Esophagus muscularis mucosa (tissue), 2 donors: ENCODE results near the gene UBXN2A.

Source experiments
- EP300 ChIP-seq: sonication (generic); formaldehyde crosslinking; IDR thresholded peaks from one replicate; pipeline ENCODE4 v1.6.1; 2017; ENCODE audit warnings: antibody characterized with exemption
- POLR2A ChIP-seq: fragments of 450-650 bp; IDR thresholded peaks from one replicate; pipeline ENCODE4 v1.6.1; 2017; ENCODE audit warnings: antibody characterized with exemption, moderate library complexity, mild to moderate bottlenecking, low read depth

- TF ChIP-seq EP300, result no peak
- no peak for TF ChIP-seq POLR2A
These were observed 83.8 kb downstream of the UBXN2A start for GRCh38 chr2:24024018-24024417.
